Parathyroid adenoma (tissue), 2 donors: Measurements from ENCODE around the gene WFIKKN1.

Experiments
- H2AFZ ChIP-seq: fragments of 300-600 bp; sonication (generic); one replicate; pipeline ENCODE4 v1.7.0; 2017; ENCODE audit warnings: antibody characterized with exemption, mild to moderate bottlenecking
- H3K27ac ChIP-seq: fragments of 300-600 bp; sonication (generic); one replicate; pipeline ENCODE4 v1.7.0; 2017
- H3K27me3 ChIP-seq: fragments of 300-600 bp; sonication (generic); one replicate; pipeline ENCODE4 v1.7.0; 2017; ENCODE audit warnings: low read length; ENCODE audit not compliant: control insufficient read depth, insufficient read depth
- H3K36me3 ChIP-seq: fragments of 300-600 bp; sonication (generic); one replicate; pipeline ENCODE4 v1.7.0; 2017; ENCODE audit warnings: low read length; ENCODE audit not compliant: control insufficient read depth, insufficient read depth
- H3K4me1 ChIP-seq: fragments of 300-600 bp; sonication (generic); one replicate; pipeline ENCODE4 v1.7.0; 2017; ENCODE audit warnings: control low read depth
- H3K4me2 ChIP-seq: fragments of 300-600 bp; sonication (generic); one replicate; pipeline ENCODE4 v1.7.0; 2017; ENCODE audit warnings: low read length
- H3K4me3 ChIP-seq: fragments of 300-600 bp; sonication (generic); one replicate; pipeline ENCODE4 v1.7.0; 2017; ENCODE audit warnings: low read depth, low read length
- H3K79me2 ChIP-seq: fragments of 300-600 bp; sonication (generic); one replicate; pipeline ENCODE4 v1.7.0; 2017; ENCODE audit warnings: control low read depth
- H3K9ac ChIP-seq: fragments of 300-600 bp; sonication (generic); one replicate; pipeline ENCODE4 v1.7.0; 2017; ENCODE audit warnings: mild to moderate bottlenecking
- H3K9me3 ChIP-seq: fragments of 300-600 bp; sonication (generic); one replicate; pipeline ENCODE4 v1.7.0; 2017; ENCODE audit warnings: low read length; ENCODE audit not compliant: control insufficient read depth
- CTCF ChIP-seq: fragments of 300-600 bp; sonication (generic); IDR thresholded peaks from one replicate; pipeline ENCODE4 v1.7.0; 2017; ENCODE audit warnings: antibody characterized with exemption, mild to moderate bottlenecking
- donor health status: primary hyperparathyroidism.

WFIKKN1 gene

GRCh38 chr16:673399-673991, 42.7 kb downstream of the WFIKKN1 start:
- no peak overlapping the region for H3K9ac ChIP-seq
- H3K4me2 ChIP-seq = no peak overlapping the region
- TF ChIP-seq CTCF = no peak
- H3K4me1 ChIP-seq = peaks cover 3% of the 10 kb centered on the region
- no peak overlapping the region for H3K4me3 ChIP-seq
- H2AFZ ChIP-seq = no peak overlapping the region
- no peaks in the 10 kb centered on the region for H3K9me3 ChIP-seq
- H3K27ac ChIP-seq = no peak overlapping the region
- H3K36me3 ChIP-seq = no peaks in the 10 kb centered on the region
- H3K27me3 ChIP-seq = no peaks in the 10 kb centered on the region
- H3K79me2 ChIP-seq = no peaks in the 10 kb centered on the region

- H3K36me3 ChIP-seq = no peaks in the 10 kb centered on the region
- no peak overlapping the region for H2AFZ ChIP-seq
- no peak overlapping the region for H3K9ac ChIP-seq
- no peaks in the 10 kb centered on the region for H3K79me2 ChIP-seq
- no peak overlapping the region for H3K4me3 ChIP-seq
- H3K4me1 ChIP-seq = no peaks in the 10 kb centered on the region
- no peaks in the 10 kb centered on the region for H3K27me3 ChIP-seq
- no peak overlapping the region for H3K4me2 ChIP-seq
- H3K9me3 ChIP-seq = no peaks in the 10 kb centered on the region
- TF ChIP-seq CTCF = no peak
- no peak overlapping the region for H3K27ac ChIP-seq
Measured at GRCh38 chr16:674214-674881, 43.6 kb downstream of the WFIKKN1 start.

- Histone ChIP-seq H3K79me2 (no peaks in the 10 kb centered on the region), H3K9ac (no peak within 1 kb of the TSS), H3K4me3 (peak within 1 kb of the TSS; percentile 40)
Measured at GRCh38 chr16:674968-675883, 44.4 kb downstream of the WFIKKN1 start, which contains the start of gene RHBDL1. TSS of gene RHBDL1 (plus strand) at chr16:675671. CDS start at chr16:675791, 120 bp downstream.

GRCh38 chr16:675884-676564, 45.2 kb downstream of the WFIKKN1 start:
- Histone ChIP-seq H3K4me1 (no peaks in the 10 kb centered on the region), H3K79me2 (no peaks in the 10 kb centered on the region), H3K27ac (no peak overlapping the region), H3K4me3 (no peak overlapping the region), H3K9me3 (no peaks in the 10 kb centered on the region), H2AFZ (peak overlapping the region; percentile 63), H3K9ac (no peak overlapping the region), H3K4me2 (peak overlapping the region; percentile 77), H3K27me3 (no peaks in the 10 kb centered on the region), H3K36me3 (no peaks in the 10 kb centered on the region)
- no peak for TF ChIP-seq CTCF

More at GRCh38 chr16:674968-675883, 44.4 kb downstream of the WFIKKN1 start, which contains the start of gene RHBDL1:
- H3K36me3 ChIP-seq = no peaks in the 10 kb centered on the region
- H2AFZ ChIP-seq = peak within 1 kb of the TSS; percentile 63
- H3K4me1 ChIP-seq = no peaks in the 10 kb centered on the region
- H3K27me3 ChIP-seq = no peaks in the 10 kb centered on the region
- no peak for TF ChIP-seq CTCF
- peak within 1 kb of the TSS; percentile 77 for H3K4me2 ChIP-seq
- no peak within 1 kb of the TSS for H3K27ac ChIP-seq
- H3K9me3 ChIP-seq = no peaks in the 10 kb centered on the region
